Cardiac muscle cell (in vitro differentiated cells and primary cell): ENCODE data around the gene CCDC88B. TPM values are rescaled to one million over a fixed set of nuclear protein-coding genes. Genes with fewer than 3 reads are reported as not detected.

Experiments
- DNase-seq, 2 donors: peaks; one replicate each; pipeline versions ENCODE4 v3.0.0 to v3.0.0-alpha.2; 2010 to 2017; ENCODE audit warnings: low read depth in 1 of 2, low spot score in 1 of 2
- H3K27ac ChIP-seq: fragments of 200-600 bp; sonication (generic); 2 replicates; pipeline ENCODE4 v1.5.1; 2016
- H3K27me3 ChIP-seq: fragments of 200-600 bp; sonication (generic); 2 replicates; pipeline ENCODE4 v1.6.0; 2016; ENCODE audit warnings: control low read depth
- H3K36me3 ChIP-seq: fragments of 200-600 bp; sonication (generic); 2 replicates; pipeline ENCODE4 v1.5.1; 2016; ENCODE audit warnings: control low read depth
- H3K4me1 ChIP-seq: fragments of 200-600 bp; sonication (generic); 2 replicates; pipeline ENCODE4 v1.8.1; 2017; ENCODE audit warnings: low read depth, mild to moderate bottlenecking, mixed run types
- H3K4me3 ChIP-seq: fragments of 200-600 bp; sonication (generic); 2 replicates; pipeline ENCODE4 v1.5.1; 2016; ENCODE audit warnings: mild to moderate bottlenecking
- H3K9me3 ChIP-seq: fragments of 200-600 bp; sonication (generic); 2 replicates; pipeline ENCODE4 v1.5.1; 2017; ENCODE audit warnings: low read depth, mild to moderate bottlenecking, control low read depth
- CTCF ChIP-seq: IDR thresholded peaks from 2 replicates; pipeline ENCODE4 v1.5.1; 2012; ENCODE audit warnings: low read depth, mild to moderate bottlenecking, low read length
- polyA plus RNA-seq: library from polyadenylated mRNA; unstranded; fragments of >200 nt; fragmentation: Nextera tagmentation; extraction: Ambion mirVana; gene quantifications from 2 replicates; pipeline ENCODE4 v1.2.1, GENCODE V29; 2016
- total RNA-seq: library from RNA; depleted of rRNA; stranded (reverse); fragments of >200 nt; gene quantifications from 2 replicates; pipeline ENCODE4 v1.2.3, GENCODE V29; 2016

Gene CCDC88B
- total and polyA plus RNA-seq, 2 experiments from 2014 or later: 8.4 to 8.6 TPM

- Histone ChIP-seq H3K9me3 (no peaks in the 10 kb centered on the region), H3K4me1 (no peaks in the 10 kb centered on the region), H3K36me3 (no peaks in the 10 kb centered on the region), H3K4me3 (no peak overlapping the region), H3K27ac (no peak overlapping the region), H3K27me3 (no peaks in the 10 kb centered on the region)
- peak; percentile 81 for TF ChIP-seq CTCF
- DNase-seq: peak; percentile 53 to 89
These were observed 8.2 kb upstream of the CCDC88B start for GRCh38 chr11:64331569-64332371.

GRCh38 chr11:64333556-64333955 is 6.4 kb upstream of the CCDC88B start:
- Histone ChIP-seq H3K4me1 (no peaks in the 10 kb centered on the region), H3K4me3 (no peak overlapping the region), H3K9me3 (no peaks in the 10 kb centered on the region), H3K36me3 (no peaks in the 10 kb centered on the region), H3K27ac (no peak overlapping the region), H3K27me3 (no peaks in the 10 kb centered on the region)
- TF ChIP-seq CTCF: no peak
- DNase-seq: no peak

GRCh38 chr11:64334764-64335735 is 5.0 kb upstream of the CCDC88B start:
- Histone ChIP-seq H3K36me3 (no peaks in the 10 kb centered on the region), H3K4me3 (no peak overlapping the region), H3K4me1 (no peaks in the 10 kb centered on the region), H3K9me3 (no peaks in the 10 kb centered on the region), H3K27ac (peak overlapping the region; percentile 29), H3K27me3 (no peaks in the 10 kb centered on the region)
- TF ChIP-seq CTCF: no peak
- peak; percentile 73 to 81 for DNase-seq

GRCh38 chr11:64337538-64338249 is 2.3 kb upstream of the CCDC88B start:
- no peak for DNase-seq
- Histone ChIP-seq H3K27me3 (no peaks in the 10 kb centered on the region), H3K4me3 (no peak overlapping the region), H3K4me1 (no peaks in the 10 kb centered on the region), H3K9me3 (no peaks in the 10 kb centered on the region), H3K36me3 (no peaks in the 10 kb centered on the region), H3K27ac (peak overlapping the region; percentile 39)
- TF ChIP-seq CTCF: no peak

- peak overlapping the region; percentile 39 for H3K27ac ChIP-seq
- no peak for TF ChIP-seq CTCF
- H3K27me3 ChIP-seq: no peaks in the 10 kb centered on the region
- no peak for DNase-seq
- no peaks in the 10 kb centered on the region for H3K4me1 ChIP-seq
- H3K4me3 ChIP-seq: no peak overlapping the region
- H3K36me3 ChIP-seq: no peaks in the 10 kb centered on the region
- H3K9me3 ChIP-seq: no peaks in the 10 kb centered on the region
These were observed 1.3 kb upstream of the CCDC88B start for GRCh38 chr11:64338716-64339115.
